ENCODE data around the gene ARHGAP4.

- TF ChIP-seq, protein P1, sequence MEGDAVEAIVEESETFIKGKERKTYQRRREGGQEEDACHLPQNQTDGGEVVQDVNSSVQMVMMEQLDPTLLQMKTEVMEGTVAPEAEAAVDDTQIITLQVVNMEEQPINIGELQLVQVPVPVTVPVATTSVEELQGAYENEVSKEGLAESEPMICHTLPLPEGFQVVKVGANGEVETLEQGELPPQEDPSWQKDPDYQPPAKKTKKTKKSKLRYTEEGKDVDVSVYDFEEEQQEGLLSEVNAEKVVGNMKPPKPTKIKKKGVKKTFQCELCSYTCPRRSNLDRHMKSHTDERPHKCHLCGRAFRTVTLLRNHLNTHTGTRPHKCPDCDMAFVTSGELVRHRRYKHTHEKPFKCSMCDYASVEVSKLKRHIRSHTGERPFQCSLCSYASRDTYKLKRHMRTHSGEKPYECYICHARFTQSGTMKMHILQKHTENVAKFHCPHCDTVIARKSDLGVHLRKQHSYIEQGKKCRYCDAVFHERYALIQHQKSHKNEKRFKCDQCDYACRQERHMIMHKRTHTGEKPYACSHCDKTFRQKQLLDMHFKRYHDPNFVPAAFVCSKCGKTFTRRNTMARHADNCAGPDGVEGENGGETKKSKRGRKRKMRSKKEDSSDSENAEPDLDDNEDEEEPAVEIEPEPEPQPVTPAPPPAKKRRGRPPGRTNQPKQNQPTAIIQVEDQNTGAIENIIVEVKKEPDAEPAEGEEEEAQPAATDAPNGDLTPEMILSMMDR (IDR thresholded peaks at IDR 0.05; ENCODE audit: low read length): no peak
- TF ChIP-seq EZH2 (IDR thresholded peaks at IDR 0.05; ENCODE audit: borderline replicate concordance, low read length): no peak
Observed at GRCh38 chrX:153886915-153887314, 39.1 kb downstream of the ARHGAP4 start.
